ACC112 (cell line): ENCODE results near the gene STRBP.
A peak's percentile ranks its signal among the peaks of the same experiment; 100 is the strongest.

Source experiments
- H2AFZ ChIP-seq: fragments of 200-600 bp; sonication (generic); one replicate; pipeline ENCODE4 v1.6.0; 2017; ENCODE audit warnings: antibody characterized with exemption, low read length; ENCODE audit not compliant: unreplicated experiment
- H3K27ac ChIP-seq: fragments of 200-600 bp; sonication (generic); 2 replicates; pipeline ENCODE4 v1.5.1; 2014; ENCODE audit warnings: low read depth, mild to moderate bottlenecking, antibody characterized with exemption, low read length, moderate library complexity
- H3K27me3 ChIP-seq: fragments of 200-600 bp; sonication (generic); 2 replicates; pipeline ENCODE4 v1.6.1; 2014; ENCODE audit warnings: mild to moderate bottlenecking, antibody characterized with exemption, low read length, moderate library complexity, mixed read lengths; ENCODE audit not compliant: insufficient read depth
- H3K36me3 ChIP-seq: fragments of 200-600 bp; sonication (generic); 2 replicates; pipeline ENCODE4 v1.6.1; 2016; ENCODE audit warnings: mild to moderate bottlenecking, antibody characterized with exemption, low read length, moderate library complexity, mixed read lengths; ENCODE audit not compliant: insufficient read depth
- H3K4me1 ChIP-seq: fragments of 200-600 bp; sonication (generic); one replicate; pipeline ENCODE4 v1.6.1; 2016; ENCODE audit warnings: low read length, mixed read lengths; ENCODE audit not compliant: insufficient read depth, unreplicated experiment, control insufficient read depth
- H3K4me3 ChIP-seq: fragments of 200-600 bp; sonication (generic); 2 replicates; pipeline ENCODE4 v1.5.1; 2014; ENCODE audit warnings: mild to moderate bottlenecking, low read depth, low read length
- H3K79me2 ChIP-seq: fragments of 200-600 bp; sonication (generic); one replicate; pipeline ENCODE4 v1.6.0; 2016; ENCODE audit warnings: low read length; ENCODE audit not compliant: control insufficient read depth, unreplicated experiment, insufficient read depth

Gene STRBP

DNA sequence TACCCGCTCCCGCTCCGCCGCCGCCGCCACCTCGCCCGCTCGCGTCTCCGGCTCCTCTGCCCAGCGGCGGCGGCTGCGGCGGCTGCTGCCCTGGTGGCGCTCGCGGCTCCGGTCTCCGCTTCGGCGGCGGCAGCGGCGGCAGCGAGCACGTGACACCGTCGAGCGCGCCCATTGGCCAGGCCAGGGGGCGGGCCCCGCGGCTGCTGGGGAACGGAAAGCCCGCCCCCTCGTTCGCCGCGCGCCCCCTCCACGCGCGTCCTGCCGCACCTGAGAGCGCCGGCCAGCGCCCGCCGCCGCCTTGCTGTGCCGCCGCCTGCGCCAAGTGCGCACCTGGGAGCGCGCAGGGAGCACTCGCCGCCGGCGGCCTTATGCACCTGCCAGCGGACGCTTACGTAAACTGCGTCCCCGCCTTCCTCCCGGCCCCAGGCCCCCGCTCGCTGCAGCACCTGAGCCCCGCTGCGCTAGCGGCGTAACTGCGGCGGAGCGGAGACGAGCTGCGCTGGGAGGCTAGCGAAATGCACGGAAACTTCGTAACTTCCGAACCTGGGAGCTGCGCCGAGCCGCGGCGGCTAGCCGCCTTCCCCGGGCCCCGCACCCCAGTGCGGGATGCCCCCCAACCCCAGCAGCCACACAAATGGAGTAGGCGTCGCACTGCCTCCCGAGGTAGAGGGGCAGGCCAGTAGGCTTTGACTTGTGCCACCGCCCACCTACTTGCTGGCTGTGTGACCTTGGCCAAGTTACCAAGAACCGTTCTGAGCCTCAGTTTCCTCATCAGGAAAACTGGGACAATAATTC is at the start of gene STRBP:
TSS of gene STRBP (minus strand) at position 122 of the 795 bp plus-strand sequence. CDS start 84,452 bp downstream, outside the sequence.
- Histone ChIP-seq H3K36me3 (no peaks in the 10 kb centered on the region), H2AFZ (peak within 1 kb of the TSS; percentile 82), H3K27ac (no peak within 1 kb of the TSS), H3K4me1 (no peaks in the 10 kb centered on the region), H3K27me3 (peaks cover 55% of the 10 kb centered on the region), H3K79me2 (no peaks in the 10 kb centered on the region), H3K4me3 (peak within 1 kb of the TSS; percentile 88)

DNA sequence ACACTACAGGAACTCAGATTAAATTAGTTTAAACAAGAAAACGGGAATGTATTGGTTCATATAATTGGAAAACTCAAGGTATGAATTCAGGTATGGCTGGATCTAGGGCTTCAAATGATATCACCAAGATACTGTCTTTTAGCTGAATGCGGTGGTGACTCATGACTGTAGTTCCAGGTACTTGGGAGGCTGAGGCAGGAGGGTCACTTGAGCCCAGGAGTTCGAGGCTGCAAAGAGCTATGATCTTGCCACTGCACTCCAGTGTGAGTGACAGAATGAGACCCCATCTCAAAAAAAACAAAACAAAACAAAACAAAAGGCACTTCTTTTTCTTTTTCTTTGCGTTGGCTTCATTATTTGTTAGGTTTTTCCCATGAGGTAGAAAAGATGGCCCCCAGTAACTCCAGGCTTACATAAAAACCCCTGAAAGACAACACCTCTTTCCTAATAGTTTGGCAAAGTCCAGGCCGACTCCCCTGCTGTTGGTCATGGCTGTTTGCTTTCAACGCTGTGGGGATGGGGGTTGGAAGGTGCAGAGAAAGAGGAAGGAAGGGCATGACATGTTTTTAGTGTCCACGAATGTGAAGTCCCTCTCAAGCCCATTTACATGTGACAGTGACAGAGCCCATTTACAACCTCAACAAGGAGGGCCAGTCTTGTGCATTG is 47.8 kb upstream of the STRBP start:
- no peaks in the 10 kb centered on the region for H3K4me1 ChIP-seq
- H2AFZ ChIP-seq = no peak overlapping the region
- H3K79me2 ChIP-seq = no peaks in the 10 kb centered on the region
- H3K4me3 ChIP-seq = no peak overlapping the region
- H3K27me3 ChIP-seq = peaks cover 32% of the 10 kb centered on the region
- no peaks in the 10 kb centered on the region for H3K36me3 ChIP-seq
- no peak overlapping the region for H3K27ac ChIP-seq

DNA sequence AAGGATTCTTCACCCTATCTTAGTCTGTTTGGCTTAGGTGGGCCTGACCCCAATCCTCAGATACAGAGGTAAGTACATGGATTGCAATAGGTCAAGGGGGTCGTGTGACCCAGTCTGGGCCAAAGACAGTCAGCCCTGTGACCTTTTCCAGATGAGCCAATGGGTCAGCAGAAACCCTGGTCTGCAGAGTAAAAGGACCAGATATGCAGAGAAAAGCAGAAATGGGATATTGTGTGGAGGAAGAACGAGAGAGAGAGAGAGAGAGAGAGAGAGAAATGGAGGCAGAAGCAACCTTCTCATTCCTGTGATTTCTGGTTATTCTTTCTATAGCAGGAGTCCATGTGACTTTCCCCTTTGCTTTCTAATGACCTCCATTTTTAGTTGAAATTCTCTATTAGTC is 47.2 kb upstream of the STRBP start:
- peaks cover 32% of the 10 kb centered on the region for H3K27me3 ChIP-seq
- no peaks in the 10 kb centered on the region for H3K4me1 ChIP-seq
- H2AFZ ChIP-seq = no peak overlapping the region
- no peaks in the 10 kb centered on the region for H3K79me2 ChIP-seq
- H3K4me3 ChIP-seq = no peak overlapping the region
- no peaks in the 10 kb centered on the region for H3K36me3 ChIP-seq
- no peak overlapping the region for H3K27ac ChIP-seq

DNA sequence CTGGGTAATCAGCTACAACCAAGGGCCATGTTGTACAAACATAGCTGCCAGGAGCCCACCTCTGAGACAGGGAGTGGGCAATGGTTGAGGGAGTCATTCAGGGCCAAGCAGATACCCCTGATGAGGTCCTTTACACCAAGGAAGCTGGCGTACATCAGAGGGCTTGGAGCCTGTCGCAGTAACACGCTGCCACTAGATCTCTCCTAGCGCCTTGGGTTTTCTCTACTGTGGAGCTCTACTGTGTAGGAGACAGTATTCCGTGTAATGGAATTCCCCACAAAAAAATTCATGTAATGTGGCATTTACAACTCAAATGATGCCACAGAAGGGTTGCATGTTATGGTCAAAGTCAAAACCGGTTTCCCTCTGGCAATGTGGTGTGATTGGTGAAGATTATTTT is 46.2 kb upstream of the STRBP start:
- Histone ChIP-seq H3K4me3 (no peak overlapping the region), H3K4me1 (no peaks in the 10 kb centered on the region), H3K36me3 (no peaks in the 10 kb centered on the region), H2AFZ (no peak overlapping the region), H3K27me3 (peaks cover 26% of the 10 kb centered on the region), H3K27ac (no peak overlapping the region), H3K79me2 (no peaks in the 10 kb centered on the region)

DNA sequence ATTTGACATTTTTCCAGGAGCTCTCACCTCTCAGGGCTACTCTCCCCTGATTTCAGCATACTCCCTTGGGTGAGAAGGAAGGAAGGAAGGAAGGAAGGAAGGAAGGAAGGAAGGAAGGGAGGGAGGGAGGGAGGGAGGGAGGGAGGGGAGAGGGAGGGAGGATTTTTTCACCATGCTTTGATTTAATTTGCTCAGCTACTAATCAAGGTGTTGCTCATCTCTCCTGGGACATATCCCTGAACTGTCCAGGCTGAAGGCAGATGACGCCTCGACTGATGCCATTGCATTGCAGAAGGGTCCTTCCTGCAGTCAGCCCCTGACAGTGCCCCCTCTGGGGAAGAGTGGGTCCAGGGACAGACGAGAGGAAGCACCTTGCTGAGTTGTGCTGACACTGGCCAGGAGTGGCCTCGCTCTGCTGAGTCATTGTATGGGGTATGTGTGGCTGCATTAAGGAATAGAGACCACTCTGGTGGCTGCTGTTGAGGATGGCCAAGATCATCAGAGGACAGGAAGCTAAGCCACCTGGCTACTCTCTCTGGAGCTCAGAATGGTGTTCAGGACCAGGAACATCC is 44.0 kb upstream of the STRBP start:
- Histone ChIP-seq H2AFZ (no peak overlapping the region), H3K79me2 (no peaks in the 10 kb centered on the region), H3K36me3 (no peaks in the 10 kb centered on the region), H3K27me3 (peaks cover 17% of the 10 kb centered on the region), H3K4me3 (no peak overlapping the region), H3K4me1 (no peaks in the 10 kb centered on the region), H3K27ac (no peak overlapping the region)

DNA sequence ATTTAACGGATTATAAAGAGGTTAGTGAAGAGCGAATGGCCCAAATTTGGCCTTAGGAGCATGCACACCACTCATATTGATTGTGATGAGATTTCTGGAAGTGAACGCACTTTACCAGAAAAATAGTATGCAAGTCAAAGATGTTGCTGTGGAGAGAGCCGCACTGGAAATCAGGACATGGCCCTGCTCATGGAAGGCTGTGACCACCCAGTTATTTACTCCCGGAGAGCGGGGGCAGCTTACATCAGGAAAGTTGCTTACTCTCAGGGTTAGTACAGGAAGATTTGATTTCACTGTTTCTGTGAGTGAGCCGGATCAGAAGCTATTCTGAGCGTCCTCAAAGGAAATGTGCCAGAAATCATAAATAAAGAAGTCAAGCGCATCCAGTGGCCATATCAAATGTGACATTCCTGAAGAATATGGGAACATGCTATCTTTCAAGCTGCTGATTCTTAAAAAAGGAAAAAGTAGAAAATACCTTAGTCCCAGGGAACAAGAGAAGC is 42.9 kb upstream of the STRBP start:
- peaks cover 17% of the 10 kb centered on the region for H3K27me3 ChIP-seq
- no peaks in the 10 kb centered on the region for H3K79me2 ChIP-seq
- no peak overlapping the region for H3K4me3 ChIP-seq
- H3K36me3 ChIP-seq = no peaks in the 10 kb centered on the region
- no peak overlapping the region for H2AFZ ChIP-seq
- no peaks in the 10 kb centered on the region for H3K4me1 ChIP-seq
- no peak overlapping the region for H3K27ac ChIP-seq

DNA sequence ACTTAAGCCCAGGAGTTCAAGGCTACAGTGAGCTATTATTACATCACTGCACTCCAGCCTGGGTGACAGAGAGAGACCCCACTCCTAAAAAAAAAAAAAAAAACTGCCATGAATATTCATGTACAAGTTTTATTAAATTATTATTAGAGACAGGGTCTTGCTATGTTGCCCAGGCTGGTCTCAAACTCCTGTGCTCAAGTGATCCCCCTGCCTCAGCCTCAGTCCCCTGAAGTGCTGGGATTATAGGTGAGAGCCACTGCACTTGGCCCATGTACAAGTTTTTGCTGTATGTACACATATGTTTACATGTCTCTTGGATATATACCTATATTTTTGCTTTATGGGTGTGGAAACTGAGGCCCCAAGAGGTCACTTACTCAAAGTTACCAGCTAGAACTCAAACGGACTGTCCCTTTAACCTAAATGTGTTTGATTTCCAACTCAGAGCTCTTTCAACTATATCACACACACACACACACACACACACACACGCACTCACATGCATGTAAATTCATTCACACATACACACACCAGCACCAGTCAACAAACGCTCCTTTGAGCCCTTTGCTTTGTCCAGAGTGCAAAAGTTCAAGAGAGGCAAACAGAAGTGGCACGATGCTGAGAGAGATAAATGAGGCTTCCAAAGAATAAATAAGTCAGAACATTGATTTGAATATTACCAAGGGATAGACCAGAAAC is 42.3 kb upstream of the STRBP start:
- Histone ChIP-seq H2AFZ (no peak overlapping the region), H3K36me3 (no peaks in the 10 kb centered on the region), H3K4me1 (no peaks in the 10 kb centered on the region), H3K27ac (no peak overlapping the region), H3K4me3 (no peak overlapping the region), H3K27me3 (peaks cover 17% of the 10 kb centered on the region), H3K79me2 (no peaks in the 10 kb centered on the region)

DNA sequence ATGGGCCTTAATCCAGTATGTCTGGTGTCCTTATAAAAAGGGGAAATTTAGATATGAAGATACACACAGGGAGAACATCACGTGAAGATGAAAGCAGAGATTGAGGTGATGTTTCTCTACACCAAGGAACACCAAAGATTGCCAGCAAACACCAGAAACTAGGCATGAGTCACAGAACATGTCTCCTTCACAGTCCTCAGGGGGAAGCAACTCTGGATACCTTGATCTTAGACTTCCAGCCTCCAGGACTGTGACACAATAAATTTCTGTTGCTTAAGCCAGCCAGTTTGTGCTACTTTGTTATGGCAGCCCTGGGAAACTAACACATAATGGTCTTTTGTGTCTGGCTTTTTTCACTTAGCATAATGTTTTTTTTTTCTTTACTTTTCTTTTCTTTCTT is 41.2 kb upstream of the STRBP start:
- H2AFZ ChIP-seq = no peak overlapping the region
- peaks cover 17% of the 10 kb centered on the region for H3K27me3 ChIP-seq
- no peaks in the 10 kb centered on the region for H3K4me1 ChIP-seq
- H3K79me2 ChIP-seq = no peaks in the 10 kb centered on the region
- no peak overlapping the region for H3K27ac ChIP-seq
- H3K4me3 ChIP-seq = no peak overlapping the region
- H3K36me3 ChIP-seq = no peaks in the 10 kb centered on the region

DNA sequence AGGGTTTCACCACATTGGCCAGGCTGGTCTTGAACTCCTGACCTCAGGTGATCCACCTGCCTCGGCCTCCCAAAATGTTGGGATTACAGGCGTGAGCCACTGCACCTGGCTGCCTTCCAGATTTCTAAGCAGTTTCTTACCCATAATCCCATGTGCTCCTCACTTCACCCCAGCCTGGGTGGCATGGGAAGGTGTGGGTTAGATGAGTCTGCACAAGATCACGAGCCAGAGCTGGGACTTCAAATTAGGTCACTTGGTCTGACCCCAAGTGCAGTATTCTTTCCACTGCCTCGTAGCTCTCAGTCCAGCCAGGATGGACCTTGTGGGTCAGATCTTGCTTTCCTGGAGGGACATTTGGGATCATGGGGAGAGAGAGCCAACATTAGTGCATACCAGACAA is 37.5 kb upstream of the STRBP start:
- Histone ChIP-seq H3K79me2 (no peaks in the 10 kb centered on the region), H3K27ac (no peak overlapping the region), H3K4me3 (no peak overlapping the region), H3K36me3 (no peaks in the 10 kb centered on the region), H3K4me1 (no peaks in the 10 kb centered on the region), H2AFZ (no peak overlapping the region), H3K27me3 (peaks cover 3% of the 10 kb centered on the region)

DNA sequence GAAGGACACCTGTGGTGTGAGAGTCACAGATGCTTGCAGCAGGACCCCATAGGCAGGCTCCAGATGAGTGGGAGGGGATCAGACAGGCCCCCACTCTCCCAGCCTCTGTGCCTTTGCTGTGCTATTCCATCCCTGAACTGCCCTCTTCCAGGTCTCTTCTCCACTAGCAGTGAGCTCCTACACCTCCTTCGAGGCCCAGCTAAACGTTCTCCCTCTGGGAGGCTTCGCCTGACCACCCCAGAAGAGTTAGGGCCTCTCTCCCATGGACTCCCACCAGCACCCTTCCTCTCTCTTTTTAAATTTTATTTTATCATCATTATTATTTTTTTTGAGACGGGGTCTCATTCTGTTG is 35.9 kb upstream of the STRBP start:
- Histone ChIP-seq H3K4me3 (no peak overlapping the region), H3K36me3 (no peaks in the 10 kb centered on the region), H3K4me1 (no peaks in the 10 kb centered on the region), H3K27ac (no peak overlapping the region), H3K79me2 (no peaks in the 10 kb centered on the region), H3K27me3 (peaks cover 9% of the 10 kb centered on the region), H2AFZ (no peak overlapping the region)
